Hematopoietic multipotent progenitor cell (in vitro differentiated cells): Measurements from ENCODE around the gene FSTL4. TPM values are rescaled to one million over a fixed set of nuclear protein-coding genes. Genes with fewer than 3 reads are reported as not detected.

Source experiments
- DNase-seq, 3 donors: peaks; one replicate each; pipeline ENCODE4 v3.0.0-alpha.2; 2011 to 2015; ENCODE audit warnings: low read depth in 2 of 3, low spot score in 2 of 3
- total RNA-seq: library from RNA; depleted of rRNA; stranded (reverse); fragments of >200 nt; gene quantifications from one replicate; pipeline ENCODE4 v1.2.3, GENCODE V29; 2012

The FSTL4 gene
- total RNA-seq, 1 donor: under 0.01 TPM

- no peak for DNase-seq
These were observed 255.9 kb downstream of the FSTL4 start for GRCh38 chr5:133356396-133356983.

DNA sequence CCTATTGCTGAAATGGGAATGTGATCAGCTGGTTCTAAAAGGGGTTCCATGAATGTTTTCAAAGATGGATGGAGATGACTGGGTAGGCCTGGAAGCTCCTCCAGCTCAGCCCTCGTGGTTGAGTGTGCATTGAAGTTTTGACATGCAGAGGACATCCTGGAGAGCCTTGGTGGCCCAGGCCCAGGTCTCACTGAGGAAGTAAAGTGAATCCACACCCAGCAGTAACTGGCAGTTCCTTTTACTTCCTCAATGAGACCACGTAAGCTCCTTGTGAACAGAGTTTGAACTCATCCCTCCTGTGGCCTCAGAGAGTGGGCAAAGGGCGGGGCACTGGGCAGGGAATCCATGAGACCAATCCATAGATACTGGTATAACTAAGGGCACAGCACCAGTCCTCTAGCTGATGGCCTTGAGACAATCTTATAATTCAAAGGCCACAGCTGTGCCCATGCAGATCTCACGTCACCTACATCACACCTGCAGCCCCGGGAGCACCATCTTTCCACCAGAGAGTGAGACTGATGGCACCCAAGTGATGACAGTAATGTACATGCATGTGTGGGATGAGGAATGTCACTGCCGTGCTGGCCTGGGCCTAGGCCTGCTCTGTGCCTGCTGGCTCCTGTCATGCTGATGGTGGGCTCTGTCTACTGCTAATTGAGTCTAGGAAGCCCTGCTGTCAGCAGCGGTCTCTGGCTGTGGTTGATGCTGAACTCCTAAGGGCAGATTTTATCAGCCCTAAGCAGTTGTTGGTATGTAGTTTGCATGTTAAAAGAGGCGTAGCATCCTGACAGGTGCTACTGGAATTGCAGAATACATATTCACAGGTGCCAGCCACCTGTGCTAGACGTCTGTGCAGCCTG, 257.8 kb downstream of the FSTL4 start:
- DNase-seq: peak in 1 of 3 donors; percentile 33

DNA sequence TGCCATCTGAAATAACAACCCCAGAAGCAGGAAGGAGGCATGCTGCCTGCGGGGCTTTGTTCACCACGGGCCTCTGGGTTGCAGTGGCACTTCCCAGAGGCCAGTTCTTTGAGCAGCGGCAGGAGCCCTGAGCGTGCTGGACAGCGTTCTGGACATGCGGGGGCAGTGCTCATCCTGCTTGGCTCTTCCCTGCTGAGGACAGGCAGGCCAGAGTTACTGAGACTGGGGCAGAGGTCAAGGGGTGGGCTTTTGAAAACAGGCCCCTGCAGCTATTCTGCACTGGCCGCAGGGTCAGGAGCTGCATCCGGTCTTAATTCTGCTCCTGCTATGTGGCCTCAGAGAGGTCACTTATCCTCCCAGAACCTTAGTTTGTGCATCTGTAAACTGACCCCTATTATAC, 258.6 kb downstream of the FSTL4 start:
- DNase-seq: no peak

DNA sequence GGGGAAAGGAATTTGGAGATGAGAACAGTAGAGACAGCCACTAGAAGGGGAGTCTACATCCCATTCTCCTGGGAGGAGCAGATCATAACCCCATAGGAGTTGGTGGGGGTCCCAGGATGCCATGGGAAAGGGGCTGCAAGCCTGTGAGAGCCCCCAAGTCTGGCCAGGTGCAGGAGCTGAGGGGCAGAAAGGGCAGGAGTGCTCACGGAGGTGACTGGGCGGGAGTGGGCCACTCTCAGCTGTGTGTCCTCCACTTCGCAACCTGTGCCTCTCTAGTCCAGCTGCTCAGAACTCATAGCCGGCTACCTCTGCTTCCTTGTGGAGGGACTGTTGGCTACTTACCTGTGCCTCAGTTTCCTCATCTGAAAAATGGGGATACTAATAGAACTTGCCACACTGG, 263.9 kb downstream of the FSTL4 start:
- DNase-seq: no peak

GRCh38 chr5:133347039-133347438, 265.3 kb downstream of the FSTL4 start:
- DNase-seq: no peak

GRCh38 chr5:133344266-133344665, 268.1 kb downstream of the FSTL4 start:
- DNase-seq: no peak

GRCh38 chr5:133343196-133343595, 269.1 kb downstream of the FSTL4 start:
- no peak for DNase-seq

DNA sequence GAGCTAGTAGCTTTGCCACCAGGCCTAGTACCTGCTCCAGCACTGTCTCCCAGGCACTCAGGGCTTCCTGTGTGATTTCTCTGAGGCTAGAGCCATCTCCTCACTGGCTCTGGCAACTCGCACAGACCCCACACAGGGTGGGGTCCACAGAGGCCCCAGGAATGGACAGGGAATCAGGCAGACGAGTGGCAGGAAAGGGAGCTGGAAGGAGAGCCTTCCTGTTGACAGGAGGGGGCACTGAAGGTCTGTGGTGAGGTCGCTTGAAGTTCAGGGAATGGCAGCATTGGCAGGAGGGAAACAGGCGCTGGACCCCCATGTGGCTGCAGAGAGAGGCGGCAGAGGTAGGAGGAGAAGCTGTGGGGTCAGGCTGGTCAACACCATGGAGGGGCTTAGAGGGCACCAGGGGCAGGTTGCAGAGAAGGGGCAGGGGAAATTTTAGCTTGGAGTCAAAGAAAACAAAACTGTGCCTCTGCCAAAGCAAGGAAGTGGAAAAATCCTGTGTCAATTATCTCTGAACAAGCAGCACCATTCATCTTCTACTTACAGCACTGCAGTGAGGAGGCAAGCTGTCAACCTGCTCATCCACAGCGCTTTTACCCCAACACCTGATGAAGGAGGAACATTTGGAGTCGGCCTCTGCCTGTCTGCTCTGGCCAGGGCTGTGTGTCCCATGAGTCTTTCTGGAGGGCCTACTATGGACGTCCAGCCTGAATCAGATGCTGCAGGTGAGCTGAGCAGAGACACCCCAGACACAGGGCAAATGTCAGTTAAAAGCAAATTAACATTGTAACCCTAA, 270.2 kb downstream of the FSTL4 start:
- no peak for DNase-seq

DNA sequence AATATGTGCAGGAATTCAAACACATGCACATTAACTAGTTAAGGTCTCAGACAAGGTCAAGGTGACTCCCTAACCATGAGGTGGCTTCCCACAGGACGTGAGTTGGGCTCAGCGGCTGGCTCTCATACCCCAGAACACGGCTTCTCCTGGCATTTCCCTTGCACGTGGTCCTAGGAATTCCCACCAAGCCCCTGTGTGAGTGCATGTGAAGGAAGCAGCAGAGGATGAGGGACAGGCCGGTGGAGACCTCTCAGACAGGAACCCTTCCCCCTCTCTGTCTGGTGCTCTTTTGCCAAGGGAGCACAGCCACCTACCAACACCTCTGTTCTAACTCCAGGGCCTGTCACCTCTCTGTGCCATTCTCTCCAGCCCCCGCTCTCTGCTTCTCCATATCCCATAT, 271.0 kb downstream of the FSTL4 start:
- no peak for DNase-seq

DNA sequence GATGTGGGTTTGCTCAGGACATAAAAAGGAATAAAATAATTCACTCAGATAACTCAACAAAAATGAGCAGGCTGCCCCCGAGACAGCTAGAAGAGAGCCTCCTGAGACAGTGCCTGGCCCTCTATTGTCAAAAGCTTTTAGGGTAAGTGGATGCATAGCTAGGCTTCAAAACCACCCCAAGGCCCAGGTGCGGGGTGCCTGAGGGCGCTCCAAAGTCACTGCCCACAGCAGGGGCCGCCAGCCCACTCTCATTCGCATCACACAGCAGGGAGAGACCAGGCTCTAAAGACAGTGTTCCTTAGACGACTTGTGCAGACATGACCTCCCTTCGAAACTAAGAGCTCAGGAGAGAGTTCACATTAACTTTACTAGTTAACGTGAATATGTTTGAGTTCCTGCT, 271.5 kb downstream of the FSTL4 start:
- no peak for DNase-seq

DNA sequence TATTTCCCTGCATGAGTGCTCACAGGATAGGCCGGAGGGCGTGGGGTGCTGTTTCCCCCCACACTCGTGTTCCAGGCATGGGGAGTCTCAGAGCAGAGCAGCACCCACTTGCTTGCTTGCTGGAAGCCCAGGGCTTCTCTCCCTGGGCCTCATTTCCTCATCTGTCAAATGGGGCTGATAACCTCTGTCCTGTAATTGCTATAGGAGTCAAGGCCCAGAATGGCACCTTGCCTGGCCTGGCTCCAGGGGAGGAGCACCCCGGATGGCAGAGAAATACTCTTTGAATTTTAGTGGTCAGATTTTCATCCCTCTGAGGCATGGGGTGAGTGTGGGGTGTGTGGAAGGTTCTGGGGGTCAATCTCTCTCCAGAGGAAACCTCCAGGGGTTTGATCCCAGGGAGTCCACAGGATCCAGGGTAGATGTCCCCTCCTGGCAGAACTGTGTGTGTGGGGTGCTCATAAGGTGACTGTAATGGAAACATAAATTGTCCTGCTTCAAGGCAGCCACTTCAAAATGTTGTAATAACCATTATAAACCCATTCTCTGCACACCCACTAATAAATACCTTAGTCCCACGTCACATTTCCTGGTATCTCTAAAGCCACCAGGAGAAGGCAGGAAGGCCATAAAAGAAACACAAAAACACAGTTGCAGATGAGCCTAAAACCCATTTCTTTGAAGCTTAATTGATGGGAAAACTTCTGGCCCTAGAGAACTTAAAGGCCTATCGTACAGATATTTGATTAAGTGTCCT, 272.2 kb downstream of the FSTL4 start:
- DNase-seq: no peak

- DNase-seq: no peak
These were observed 273.6 kb downstream of the FSTL4 start for GRCh38 chr5:133338504-133339355.

DNA sequence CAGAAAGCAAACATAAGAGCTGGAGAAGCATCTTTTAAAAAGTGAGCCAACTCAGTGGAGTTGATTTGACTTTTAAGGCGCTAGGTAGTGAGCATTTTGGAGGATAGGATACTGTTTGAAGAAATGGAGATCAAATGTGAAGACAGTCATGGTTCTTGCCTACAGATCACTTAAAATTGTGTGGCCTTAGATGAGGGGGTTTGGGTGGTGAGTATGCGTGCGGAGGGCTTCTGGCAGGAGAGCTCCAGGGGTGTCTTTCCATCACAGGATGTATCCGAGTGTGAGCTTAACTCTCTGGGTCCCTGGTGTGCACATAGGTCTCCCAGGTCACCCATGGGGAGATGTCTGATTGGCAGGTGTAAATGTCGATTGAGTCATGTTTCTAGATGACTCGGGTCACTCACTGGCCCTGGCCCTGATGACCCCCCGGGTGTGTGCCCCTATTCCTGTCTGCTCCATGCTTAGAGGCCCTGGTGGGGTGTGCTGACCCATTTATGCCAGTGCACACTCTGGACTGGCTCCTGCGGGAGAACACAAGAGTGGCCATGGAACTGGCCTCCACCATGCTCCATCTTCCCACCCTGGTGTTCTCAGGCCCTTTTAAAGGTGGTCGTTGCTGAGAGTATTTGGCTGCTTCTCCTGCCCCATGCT, 274.4 kb downstream of the FSTL4 start:
- DNase-seq: no peak

- DNase-seq: no peak
These were observed 275.4 kb downstream of the FSTL4 start for GRCh38 chr5:133336969-133337410.

DNA sequence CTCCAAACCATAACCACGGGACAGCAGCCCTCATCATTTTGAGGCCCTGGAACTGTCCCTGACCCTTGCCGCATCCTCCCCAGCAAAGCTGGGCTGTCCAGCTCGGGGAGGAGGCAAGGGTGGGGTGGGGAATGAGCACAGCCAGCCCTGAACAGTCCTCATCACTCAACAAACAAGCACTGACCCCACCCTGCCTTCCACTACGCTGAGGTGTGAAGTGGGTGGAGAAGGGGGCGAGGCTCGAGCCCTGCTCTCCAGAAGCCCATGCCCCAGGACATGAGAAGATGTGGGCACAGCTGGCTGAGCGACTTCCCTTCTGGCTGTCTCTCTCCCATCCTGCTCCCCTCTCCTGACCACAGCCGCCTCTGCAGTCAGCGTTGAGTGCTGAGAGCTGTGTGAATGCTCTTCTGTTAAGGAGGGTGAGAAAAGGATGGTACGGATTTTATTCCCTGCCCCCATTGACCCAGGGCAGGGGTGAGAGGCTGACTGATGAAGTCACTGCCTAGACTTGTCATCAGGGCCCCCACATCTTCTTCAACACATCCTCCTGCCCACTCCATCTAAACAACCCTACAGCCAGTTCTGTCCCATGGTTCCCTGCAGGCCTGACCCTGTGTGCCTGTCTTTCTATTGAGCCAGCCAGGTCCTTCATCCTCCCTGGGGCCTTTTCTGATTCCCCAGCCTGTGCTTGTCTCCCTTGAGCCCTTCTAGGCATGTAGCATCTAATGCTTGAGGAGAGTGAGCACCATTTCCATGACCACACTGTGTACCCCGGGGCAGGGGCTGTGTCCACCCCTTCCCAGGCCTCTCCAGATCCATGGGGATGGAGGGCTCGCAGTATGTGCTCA, 276.0 kb downstream of the FSTL4 start:
- DNase-seq: peak in 1 of 3 donors; percentile 32

- no peak for DNase-seq
These were observed 277.3 kb downstream of the FSTL4 start for GRCh38 chr5:133334796-133335639.

DNA sequence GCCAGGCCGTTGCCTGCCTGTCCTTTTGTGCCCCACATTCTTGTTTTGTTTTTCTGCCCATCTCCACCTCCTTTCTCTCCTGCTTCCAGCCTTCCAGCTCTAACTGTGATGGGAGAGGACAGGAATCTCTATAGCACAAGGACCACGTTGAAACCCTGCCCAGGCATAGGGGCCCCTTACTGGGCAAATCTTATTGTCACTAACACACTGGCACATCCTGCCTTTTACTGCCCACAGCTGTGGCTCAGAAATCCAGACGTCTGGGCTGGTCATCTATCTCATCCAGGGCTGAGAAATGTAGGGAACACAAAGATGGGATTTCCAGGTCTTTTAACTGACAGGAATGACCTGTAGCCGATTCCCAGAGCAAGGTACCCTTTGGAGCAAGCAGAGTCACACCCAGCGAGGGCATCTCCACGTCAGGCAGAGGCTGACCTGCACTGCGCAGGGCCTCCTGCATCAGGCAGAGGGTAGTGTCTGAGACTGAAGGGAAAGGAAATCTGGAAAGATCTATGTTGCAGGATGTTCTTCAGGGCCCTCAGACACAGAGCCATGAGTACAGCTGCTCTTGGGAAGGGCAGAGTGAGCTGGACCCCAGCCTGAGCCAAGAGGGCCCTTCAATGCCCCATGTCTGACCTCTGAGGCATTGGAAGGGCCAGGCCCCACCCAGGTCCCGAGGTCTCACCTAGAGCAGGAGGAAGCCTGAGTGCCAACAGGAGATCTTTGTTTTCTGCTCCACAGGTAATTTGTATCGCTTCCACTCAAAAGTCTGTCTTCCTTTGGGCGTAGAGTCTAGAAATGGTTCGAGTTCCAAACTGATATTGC, 278.8 kb downstream of the FSTL4 start:
- DNase-seq: no peak
